HFFc6 (cell line): ENCODE measurements around the gene RAPGEF1. TPM values are rescaled to one million over a fixed set of nuclear protein-coding genes. Genes with fewer than 3 reads are reported as not detected.

Experiments
- DNase-seq: peaks from one replicate; pipeline ENCODE4 v3.0.0-alpha.2; 2018
- H3K27ac Mint-ChIP-seq: 2 replicates; pipeline ENCODE4 v1.8.0; 2020; ENCODE audit warnings: mild to moderate bottlenecking, mixed read lengths
- H3K27me3 Mint-ChIP-seq: 2 replicates; pipeline ENCODE4 v1.8.0; 2021; ENCODE audit warnings: mild to moderate bottlenecking, moderate library complexity, mixed read lengths; ENCODE audit not compliant: insufficient read depth
- H3K36me3 Mint-ChIP-seq: 2 replicates; pipeline ENCODE4 v1.8.0; 2021; ENCODE audit warnings: low read depth, mixed read lengths
- H3K4me1 Mint-ChIP-seq: 2 replicates; pipeline ENCODE4 v1.8.0; 2020; ENCODE audit warnings: low read depth, mixed read lengths
- H3K4me3 Mint-ChIP-seq: 2 replicates; pipeline ENCODE4 v1.8.0; 2020; ENCODE audit warnings: mild to moderate bottlenecking, moderate library complexity, mixed read lengths
- H3K9me3 Mint-ChIP-seq: 2 replicates; pipeline ENCODE4 v1.8.0; 2020; ENCODE audit warnings: mild to moderate bottlenecking, mixed read lengths
- CTCF ChIP-seq: fragments of 200-600 bp; sonication (generic); IDR thresholded peaks from 2 replicates; pipeline ENCODE4 v1.5.0; 2021; ENCODE audit warnings: antibody characterized with exemption, mild to moderate bottlenecking
- total RNA-seq, 6 experiments: library from RNA; stranded (reverse); fragmentation: NEBNext Ultra II Directional; extraction: Animal tissue kit (Norgen Biotek cat#: 25700); gene quantifications; 2 replicates in 1 of 6; 3 replicates in 5 of 6; pipeline ENCODE4 v1.2.3, GENCODE V29; 2021

RAPGEF1 gene
- total RNA-seq, 6 experiments from 2014 or later: 38.6 to 46.6 (median 42.3) TPM

GRCh38 chr9:131623655-131624330, 116.1 kb downstream of the RAPGEF1 start:
- Mint-ChIP-seq H3K27ac (no peak overlapping the region), H3K4me1 (peaks cover 28% of the 10 kb centered on the region), H3K27me3 (no peaks in the 10 kb centered on the region), H3K4me3 (no peak overlapping the region), H3K36me3 (peaks cover 20% of the 10 kb centered on the region), H3K9me3 (no peaks in the 10 kb centered on the region)
- no peak for DNase-seq
- TF ChIP-seq CTCF: no peak

GRCh38 chr9:131622523-131622922, 117.4 kb downstream of the RAPGEF1 start:
- no peak for TF ChIP-seq CTCF
- Mint-ChIP-seq H3K27ac (no peak overlapping the region), H3K4me3 (no peak overlapping the region), H3K4me1 (peaks cover 23% of the 10 kb centered on the region), H3K9me3 (no peaks in the 10 kb centered on the region), H3K36me3 (peaks cover 24% of the 10 kb centered on the region), H3K27me3 (no peaks in the 10 kb centered on the region)
- no peak for DNase-seq

GRCh38 chr9:131621551-131622358, 118.1 kb downstream of the RAPGEF1 start:
- Mint-ChIP-seq H3K9me3 (no peaks in the 10 kb centered on the region), H3K4me1 (peaks cover 18% of the 10 kb centered on the region), H3K27me3 (no peaks in the 10 kb centered on the region), H3K36me3 (peaks cover 20% of the 10 kb centered on the region), H3K27ac (no peak overlapping the region), H3K4me3 (no peak overlapping the region)
- TF ChIP-seq CTCF: no peak
- DNase-seq: no peak

- Mint-ChIP-seq H3K4me1 (peaks cover 16% of the 10 kb centered on the region), H3K36me3 (peaks cover 20% of the 10 kb centered on the region), H3K9me3 (no peaks in the 10 kb centered on the region), H3K27ac (no peak overlapping the region), H3K27me3 (no peaks in the 10 kb centered on the region), H3K4me3 (no peak overlapping the region)
- DNase-seq: no peak
- TF ChIP-seq CTCF: no peak
Measured at GRCh38 chr9:131620764-131621520, 118.9 kb downstream of the RAPGEF1 start.

GRCh38 chr9:131619680-131620079, 120.2 kb downstream of the RAPGEF1 start:
- Mint-ChIP-seq H3K4me3 (no peak overlapping the region), H3K27ac (no peak overlapping the region), H3K27me3 (no peaks in the 10 kb centered on the region), H3K4me1 (peaks cover 4% of the 10 kb centered on the region), H3K36me3 (peaks cover 16% of the 10 kb centered on the region), H3K9me3 (no peaks in the 10 kb centered on the region)
- TF ChIP-seq CTCF: no peak
- no peak for DNase-seq
